Measurements from ENCODE around the gene RANBP17.
"Not testable (repeated sequence)": the region's sequence is repeated elsewhere in the genome, so short reads cannot be mapped to it uniquely, and the experiment has no call there.

The RANBP17 gene

DNA sequence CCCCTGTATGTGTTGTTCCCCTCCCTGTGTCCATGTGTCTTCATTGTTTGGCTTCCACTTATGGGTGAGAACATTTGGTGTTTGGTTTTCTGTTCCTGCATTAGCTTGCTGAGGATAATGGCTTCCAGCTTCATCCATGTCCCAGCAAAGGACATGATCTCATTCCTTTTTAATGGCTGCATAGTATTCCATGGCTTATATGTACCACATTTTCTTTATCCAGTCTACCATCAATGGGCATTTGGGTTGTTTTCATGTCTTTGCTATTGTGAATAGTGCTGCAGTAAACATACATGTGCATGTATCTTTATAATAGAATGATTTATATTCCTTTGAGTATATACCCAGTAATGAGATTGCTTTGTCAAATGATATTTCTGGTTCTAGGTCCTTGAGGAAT is 8.6 kb downstream of the RANBP17 start:
- not testable (repeated sequence) for DNase-seq

DNA sequence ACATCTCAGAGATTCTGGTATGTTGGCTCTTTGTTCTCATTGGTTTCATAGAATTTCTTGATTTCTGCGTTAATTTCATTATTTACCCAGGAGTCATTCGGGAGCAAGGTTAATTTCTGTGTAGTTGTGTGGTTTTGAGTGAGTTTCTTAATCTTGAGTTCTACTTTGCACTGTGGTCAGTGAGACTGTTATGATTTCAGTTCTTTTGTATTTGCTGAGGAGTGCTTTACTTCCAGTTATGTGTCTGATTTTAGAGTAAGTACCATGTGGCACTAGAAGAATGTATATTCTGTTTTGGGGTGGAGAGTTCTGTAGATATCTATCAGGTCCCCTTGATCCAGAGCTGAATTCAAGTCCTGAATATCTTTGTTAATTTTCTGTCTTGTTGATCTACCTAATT is 12.2 kb downstream of the RANBP17 start:
- no peak for DNase-seq

DNA sequence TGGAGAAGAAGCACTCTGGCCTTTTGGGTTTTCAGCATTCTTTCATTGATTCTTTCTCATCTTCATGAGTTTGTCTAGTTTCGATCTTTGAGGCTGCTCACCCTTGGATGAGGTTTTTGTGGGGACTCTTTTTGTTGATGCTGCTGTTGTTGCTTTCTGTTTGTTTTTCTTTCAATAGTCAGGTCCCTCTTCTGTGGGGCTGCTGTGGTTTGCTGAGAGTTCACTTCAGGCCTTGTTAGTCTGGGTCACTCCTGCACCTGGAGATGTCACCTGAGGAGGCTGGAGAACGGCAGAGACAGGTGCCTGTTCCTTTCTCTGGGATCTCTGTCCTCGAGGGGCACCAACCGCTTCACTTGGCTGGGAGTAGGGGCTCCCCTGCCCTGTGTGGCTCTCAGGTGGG is 14.0 kb downstream of the RANBP17 start:
- no peak for DNase-seq

DNA sequence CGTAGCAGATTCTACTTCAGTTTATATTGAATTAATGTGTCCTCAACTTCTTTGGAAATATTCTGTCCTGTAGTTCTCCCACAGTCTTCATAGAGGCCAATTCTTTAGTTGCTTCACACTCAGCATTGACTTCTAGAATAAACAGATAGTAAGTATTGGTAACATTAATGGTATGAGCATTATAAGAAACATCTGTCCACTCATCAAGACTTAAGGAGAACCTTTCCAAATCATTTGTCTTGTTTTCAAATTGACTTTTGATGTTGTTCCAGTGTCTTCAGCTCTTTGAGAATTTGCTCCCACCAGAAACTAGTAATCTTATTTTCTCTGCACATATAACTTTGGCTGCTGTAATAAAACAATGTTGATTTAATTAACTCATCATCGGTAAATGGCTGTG is 18.3 kb downstream of the RANBP17 start:
- DNase-seq: no peak

DNA sequence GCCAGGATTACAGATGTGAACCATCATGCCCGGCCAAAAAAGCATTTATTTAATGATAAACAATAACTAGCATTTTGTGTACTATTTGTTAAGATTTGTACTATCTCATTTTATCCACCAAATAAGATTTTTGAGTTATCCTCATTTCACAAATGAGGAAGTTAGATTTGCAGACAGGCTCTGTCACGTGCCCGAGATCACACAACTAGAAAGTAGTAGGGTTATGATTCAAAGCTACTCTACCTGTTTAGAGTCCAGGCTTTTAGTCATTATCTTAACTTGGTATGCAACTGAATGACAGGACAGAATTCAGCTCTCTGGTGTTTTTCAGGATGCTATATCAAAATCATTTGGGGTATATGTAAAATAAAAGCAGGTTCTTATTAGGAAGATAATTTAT is 20.5 kb downstream of the RANBP17 start:
- DNase-seq: no peak

DNA sequence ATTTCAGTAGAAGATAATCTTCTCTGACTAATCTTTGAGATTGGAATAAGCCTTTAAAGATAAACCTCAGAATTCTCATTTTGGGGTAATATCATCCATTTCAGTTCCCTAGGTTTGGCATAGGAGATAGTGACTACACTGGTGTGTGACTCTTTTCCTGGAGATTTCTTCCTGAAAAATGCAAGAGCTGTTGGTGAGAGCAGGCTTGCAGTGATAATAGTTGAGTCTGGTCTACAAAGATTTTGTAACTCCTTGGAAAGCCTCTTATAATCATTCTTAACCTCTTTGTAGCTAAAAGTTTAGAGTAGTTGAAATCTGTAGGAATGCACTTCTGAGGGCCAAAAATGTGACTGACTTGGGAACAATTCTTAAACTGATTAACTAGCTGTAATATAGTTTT is 23.4 kb downstream of the RANBP17 start:
- no peak for DNase-seq

DNA sequence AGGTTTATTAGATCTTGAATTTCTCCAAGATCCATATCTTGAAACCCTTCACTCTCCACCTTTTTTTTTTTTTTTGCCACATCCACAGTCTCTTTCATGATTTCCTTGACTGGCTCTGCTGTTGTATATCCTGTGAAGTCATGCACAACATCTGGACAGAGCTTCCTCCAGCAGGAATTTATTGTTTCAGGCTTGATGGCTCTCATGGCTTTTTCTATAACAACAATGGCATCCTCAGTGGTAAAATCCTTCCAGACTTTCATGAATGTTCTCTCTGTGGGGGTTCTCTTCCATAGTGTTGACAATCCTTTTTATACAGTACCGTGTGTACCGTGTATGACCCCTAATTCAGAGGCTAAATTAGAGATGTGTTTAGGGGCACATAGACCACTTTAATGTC is 24.0 kb downstream of the RANBP17 start:
- no peak for DNase-seq

DNA sequence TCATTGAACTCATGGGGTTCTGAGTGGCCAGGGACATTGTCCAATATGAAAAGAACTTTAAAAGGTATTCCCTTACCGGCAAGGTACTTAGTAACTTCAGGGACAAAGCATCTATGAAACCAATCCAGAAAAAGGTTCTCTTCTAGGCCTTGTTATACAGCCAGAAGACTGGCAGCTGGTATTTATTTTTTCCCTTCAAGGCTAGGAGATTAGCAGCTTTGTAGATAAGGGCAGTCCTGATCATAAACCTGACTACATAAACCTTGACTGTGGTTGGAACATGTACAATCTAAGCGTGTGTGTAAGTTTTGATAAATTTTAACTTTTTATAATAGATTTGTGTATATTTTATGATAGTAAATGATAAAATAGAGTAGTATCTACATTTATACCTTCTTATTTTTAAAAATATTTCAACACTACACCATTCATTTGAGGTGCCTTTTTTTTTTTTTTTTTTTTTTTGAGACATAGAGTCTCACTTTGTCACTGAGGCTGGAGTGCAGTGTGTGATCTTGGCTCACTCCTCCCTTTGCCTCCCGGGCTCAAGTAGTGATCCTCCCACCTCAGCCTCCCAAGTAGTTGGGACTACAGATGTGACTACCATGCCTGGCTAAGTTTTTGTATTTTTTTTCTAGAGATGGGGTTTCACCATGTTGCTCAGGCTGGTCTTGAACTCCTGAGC is 24.5 kb downstream of the RANBP17 start:
- no peak for DNase-seq

DNA sequence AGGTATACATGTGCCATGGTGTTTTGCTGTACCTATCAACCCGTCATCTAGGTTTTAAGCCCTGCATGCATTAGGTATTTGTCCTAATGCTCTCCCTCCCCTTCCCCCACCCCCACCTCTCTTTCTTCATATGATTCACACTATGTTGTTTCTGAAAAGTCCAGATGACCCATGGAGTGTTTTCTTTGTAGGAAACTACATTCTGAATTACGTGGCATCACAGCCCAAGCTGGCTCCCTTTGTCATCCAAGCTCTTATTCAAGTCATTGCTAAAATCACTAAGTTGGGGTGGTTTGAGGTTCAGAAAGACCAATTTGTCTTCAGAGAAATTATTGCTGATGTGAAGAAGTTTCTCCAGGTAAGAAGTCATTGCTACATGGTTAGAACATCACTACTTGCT is 30.4 kb downstream of the RANBP17 start:
- DNase-seq: no peak

DNA sequence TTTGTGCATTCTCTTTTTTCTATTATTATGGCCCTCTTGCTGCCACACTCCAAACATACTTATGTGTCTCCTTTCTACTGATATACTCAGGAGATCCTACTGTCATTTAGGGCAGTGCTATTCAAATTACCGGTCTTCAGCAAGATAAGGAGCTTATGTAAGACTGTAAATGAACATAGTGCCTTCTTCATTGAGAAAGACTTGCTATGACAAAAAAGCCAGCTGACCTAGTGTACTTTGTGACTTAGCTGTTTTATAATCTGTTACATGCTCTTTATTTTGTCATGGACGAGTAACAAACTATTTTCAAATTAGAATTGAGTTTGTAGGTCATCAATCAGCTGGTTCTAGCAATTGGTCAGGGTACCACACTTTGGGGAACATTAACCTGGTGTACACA is 32.8 kb downstream of the RANBP17 start:
- DNase-seq: no peak

DNA sequence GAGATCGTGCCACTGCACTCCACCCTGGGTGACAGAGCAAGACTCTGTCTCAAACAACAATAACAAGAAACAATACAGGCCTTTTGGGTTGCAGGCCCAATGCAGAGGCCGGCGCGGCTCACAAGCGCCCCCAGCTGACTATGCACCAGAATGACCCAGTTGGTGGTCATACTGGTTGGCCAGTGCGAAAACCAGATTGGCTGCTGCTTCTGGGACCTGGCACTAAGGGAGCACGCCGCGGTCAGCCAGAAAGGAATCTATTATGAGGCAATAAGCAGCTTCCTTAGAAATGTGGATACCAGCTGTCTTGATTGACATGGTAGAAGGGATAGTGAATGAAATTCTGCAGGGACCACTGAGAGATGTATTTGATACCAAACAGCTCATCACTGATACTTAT is 35.0 kb downstream of the RANBP17 start:
- DNase-seq: no peak

DNA sequence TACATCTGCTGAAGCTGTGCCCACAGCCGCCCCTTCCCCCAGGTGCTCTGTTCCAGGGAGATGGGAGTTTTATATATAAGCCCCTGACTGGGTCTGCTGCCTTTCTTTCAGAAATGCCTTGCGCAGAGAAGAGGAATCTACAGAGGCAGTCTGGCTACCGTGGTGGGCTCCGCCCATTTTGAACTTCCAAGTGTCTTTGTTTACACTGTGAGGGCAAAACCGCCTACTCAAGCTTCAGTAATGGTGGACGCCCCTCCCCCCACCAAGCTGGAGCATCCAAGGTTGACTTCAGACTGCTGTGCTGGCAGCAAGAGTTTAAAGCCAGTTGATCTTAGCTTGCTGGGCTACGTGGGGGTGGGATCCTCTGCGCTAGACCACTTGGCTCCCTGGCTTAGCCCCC is 41.3 kb downstream of the RANBP17 start:
- DNase-seq: no peak

DNA sequence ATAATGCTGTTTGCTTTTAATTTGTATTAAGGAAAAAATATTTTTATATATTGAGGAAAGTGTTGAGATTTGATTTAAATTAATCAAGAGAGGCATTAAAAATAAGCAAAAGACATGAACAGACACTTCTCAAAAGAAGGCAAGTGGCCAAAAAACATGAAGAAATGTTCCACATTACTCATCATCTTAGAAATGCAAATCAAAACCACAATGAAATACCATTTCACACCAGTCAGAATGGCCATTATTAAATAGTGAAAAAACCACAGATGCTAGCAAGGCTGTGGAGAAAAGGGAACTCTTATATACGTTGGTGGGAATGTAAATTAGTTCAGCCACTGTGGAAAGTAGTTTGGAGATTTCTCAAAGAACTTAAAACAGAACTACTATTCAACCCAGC is 45.9 kb downstream of the RANBP17 start:
- peak; percentile 75 for DNase-seq

DNA sequence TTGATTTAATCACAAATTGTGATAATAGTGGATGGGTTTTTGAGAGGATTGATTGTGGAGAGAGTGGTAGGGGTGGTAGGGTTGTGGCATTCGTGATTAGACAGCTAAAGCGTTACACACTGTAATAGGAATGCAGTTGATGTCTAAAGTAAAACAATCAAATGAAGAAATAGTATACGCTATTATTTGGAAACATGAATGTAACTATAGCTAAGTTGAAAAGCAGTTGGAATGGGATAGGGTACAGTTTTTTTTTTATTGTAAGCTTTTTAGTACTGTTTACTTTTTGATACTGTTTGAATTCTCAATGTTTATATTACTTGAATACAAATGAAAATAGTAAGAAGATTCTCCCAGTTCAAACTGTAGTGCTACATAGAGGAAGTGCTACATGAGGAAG is 51.8 kb downstream of the RANBP17 start:
- DNase-seq: no peak

DNA sequence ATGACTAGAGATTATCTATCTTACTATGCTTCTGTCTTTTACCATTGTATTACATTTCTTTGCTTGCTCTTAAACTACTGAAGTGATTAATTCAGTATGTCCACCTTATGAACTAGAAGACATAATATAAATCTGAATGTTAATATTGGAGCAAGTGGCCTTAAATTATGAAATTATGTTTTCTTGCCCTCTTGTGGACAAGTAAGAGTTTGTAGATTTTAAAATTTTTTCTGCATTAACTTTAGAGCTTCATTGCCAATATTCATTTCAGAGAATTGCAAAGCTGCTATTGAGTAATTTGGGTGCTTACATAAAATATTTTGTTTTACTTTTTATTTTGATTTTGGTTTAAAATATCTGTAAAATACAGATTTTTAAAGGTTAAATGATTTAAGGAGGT is 55.3 kb downstream of the RANBP17 start:
- DNase-seq: no peak

DNA sequence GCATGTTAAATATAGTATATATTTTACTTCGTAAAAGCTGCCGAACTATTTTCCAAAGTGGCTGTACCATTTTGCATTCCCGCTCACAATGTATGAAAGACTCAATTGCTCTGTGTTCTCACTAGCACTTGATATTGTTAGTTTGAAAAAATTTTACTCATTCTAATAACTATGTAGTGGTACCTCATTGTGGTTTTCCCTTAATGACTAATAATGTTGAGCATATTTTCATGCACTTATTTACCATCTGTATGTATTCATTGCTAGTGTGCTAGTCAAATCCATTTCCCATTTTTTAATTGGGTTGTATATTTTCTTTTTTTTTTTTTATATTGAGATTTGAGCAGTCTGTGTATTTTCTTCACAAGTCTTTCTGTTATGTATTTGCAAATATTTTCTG is 58.4 kb downstream of the RANBP17 start:
- no peak for DNase-seq

DNA sequence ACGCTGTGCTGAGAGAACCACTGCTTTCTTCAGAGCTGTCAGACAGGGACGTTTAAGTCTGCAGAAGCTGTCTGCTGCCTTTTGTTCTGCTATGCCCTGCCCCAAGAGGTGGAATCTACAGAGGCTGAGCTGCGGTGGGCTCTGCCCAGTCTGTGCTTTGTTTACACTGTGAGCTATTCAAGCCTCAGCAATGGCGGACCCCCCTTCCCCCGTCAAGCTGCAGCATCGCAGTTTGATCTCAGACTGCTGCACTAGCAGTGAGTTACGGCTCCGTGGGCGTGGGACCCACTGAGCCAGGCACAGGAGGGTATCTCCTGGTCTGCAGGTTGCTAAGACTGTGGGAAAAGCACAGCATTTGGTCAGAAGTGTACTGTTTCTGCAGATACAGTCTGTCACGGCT is 60.5 kb downstream of the RANBP17 start:
- peak; percentile 11 for DNase-seq

DNA sequence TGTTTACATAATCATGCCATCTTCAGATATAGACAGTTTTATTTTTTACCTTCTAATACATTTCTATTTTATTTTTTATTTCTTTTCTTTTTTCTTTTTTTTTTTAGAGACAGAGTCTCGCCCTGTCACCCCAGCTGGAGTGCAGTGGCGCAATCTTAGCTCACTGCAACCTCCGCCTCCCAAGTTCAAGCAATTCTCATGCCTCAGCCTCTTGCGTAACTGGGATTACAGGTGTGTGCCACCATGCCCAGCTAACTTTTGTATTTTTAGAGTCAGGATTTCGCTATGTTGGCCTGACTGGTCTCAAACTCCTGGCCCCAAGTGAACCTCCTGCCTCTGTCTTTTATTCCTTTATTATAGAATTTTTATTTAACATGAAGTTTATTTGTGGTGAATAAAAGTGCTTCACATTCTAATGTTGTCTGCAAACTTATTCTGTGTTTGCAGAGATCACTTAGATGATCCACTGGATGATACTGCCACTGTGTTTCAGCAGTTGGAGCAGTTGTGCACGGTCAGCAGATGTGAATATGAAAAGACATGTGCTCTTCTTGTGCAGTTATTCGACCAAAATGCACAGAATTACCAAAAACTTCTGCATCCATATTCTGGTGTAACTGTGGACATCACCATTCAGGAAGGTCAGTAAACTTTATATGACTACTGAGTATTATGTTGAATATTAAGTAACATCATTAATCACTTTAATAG is 62.2 kb downstream of the RANBP17 start:
- DNase-seq: no peak

DNA sequence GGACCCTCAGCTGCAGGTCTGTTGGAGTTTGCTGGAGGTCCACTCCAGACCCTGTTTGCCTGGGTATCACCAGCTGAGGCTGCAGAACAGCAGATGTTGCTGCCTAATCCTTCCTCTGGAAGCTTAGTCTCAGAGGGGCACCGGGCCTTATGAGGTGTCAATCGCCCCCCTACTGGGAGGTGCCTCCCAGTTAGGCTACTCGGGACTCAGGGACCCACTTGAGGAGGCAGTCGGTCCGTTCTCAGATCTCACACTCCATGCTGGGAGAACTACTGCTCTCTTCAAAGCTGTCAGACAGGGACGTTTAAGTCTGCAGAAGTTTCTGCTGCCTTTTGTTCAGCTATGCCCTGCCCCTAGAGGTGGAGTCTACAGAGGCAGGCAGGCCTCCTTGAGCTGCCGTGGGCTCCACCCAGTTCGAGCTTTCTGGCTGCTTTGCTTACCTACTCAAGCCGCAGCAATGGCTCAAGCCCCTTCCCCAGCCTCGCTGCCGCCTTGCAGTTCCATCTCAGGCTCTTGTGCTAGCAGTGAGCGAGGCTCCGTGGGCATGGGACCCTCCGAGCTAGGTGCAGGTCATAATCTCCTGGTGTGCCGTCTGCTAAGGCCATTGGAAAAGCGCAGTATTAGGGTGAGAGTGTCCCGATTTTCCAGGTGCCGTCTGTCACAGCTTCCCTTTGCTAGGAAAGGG is 73.9 kb downstream of the RANBP17 start:
- not testable (repeated sequence) for DNase-seq

DNA sequence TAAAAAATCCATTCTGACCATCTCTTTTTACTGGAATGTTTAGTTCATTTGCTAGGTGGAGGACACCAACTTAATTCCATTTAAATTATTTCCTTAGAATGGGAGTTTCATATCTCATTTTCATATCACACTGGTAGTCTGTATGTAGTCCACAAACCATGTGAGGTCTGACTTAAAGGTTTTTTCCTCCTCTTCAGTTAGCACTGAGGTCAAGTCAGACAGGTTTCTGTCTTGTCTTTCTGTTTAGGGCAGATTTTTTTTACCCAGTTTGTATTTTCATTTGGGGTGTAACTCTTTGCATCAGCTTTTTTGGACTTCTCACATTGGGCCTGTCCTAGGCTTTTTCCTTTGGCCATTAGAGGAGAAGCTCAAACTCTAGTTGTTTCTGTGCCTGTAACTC is 75.3 kb downstream of the RANBP17 start:
- no peak for DNase-seq

DNA sequence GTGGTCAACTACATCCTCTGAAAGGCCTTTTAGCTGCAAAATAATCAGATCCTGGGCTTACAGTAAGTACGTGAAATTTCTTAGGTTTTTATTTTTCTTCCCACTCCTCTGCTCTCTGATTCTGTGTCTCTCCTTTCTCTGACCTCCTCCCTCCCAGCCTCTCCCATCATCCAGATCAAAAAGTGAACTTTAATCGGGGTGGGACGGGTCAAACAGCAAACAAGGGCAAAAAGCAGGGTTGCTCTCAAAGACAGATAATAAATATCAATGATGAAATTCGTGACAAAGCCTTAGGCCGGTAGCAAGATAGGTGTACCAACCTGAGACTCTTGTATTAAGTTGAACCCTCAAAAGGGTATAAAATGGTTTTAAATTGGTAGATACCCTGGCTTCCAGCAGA is 76.1 kb downstream of the RANBP17 start:
- DNase-seq: no peak

DNA sequence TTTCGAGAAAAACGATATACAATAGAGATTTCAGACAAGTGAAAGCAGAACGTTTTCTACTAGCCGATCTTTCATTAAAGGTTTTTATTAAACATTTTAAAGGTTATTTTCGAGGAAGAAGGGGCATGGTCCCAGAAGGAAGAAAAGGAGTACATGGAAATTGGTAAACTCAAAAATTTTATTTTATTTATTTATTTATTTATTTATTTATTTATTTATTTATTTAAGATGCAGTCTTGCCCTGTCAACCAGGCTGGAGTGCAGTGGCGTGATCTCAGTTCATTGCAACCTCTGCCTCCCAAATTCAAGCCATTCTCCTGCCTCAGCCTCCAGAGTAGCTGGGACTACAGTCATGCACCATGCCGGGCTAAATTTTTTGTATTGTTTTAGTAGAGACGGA is 77.4 kb downstream of the RANBP17 start:
- no peak for DNase-seq

DNA sequence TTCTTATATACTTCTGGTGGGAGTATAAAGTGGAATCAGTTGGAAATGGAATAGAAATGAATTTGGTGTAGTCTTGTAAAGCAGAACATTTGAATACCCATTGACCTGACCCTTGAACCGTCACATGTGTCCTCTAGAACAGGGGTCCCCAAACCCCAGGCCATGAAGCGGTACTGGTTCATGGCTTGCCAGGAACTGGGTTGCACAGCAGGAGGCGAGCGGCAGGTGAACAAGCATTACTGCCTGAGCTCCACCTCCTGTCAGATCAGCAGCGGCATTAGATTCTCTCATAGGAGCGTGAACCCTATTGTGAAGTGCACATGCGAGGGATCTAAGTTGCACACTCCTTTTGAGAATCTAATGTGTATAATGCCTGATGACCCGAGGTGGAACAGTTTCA is 80.0 kb downstream of the RANBP17 start:
- no peak for DNase-seq

DNA sequence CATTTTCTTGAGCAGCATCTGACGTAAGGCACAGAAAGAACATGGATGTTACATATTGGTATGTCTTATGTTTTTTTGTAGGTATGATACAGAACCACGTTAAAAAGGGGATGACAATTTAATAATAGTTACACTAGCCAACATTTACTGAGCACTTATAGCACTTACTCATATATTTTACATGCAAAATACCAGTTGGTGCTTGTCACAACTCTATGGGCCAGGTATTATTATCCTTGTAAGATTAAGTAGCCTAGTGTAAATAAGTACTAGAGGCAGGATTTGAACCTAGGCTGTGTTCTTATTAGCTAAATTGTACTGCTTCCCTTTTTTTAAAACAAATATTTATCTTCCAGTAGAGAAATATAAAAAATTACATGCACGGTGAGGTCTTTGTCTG is 83.5 kb downstream of the RANBP17 start:
- DNase-seq: no peak

Measured in inflammatory macrophage treated with lipopolysaccharide for 4 hours (primary cell).